Measurements from ENCODE around the gene PHACTR1.

Gene PHACTR1

GRCh38 chr6:12892151-12892550 lies 175.6 kb downstream of the PHACTR1 start:
- DNase-seq (ENCODE audit: insufficient read length, low spot score) (no peak), FAIRE-seq (no peak)

- no peak for FAIRE-seq
- no peak for DNase-seq (ENCODE audit: insufficient read length, low spot score)
Measured at GRCh38 chr6:12893036-12893435, 176.5 kb downstream of the PHACTR1 start.

- DNase-seq (ENCODE audit: insufficient read length, low spot score) (no peak), FAIRE-seq (no peak)
Measured at GRCh38 chr6:12895721-12896120, 179.2 kb downstream of the PHACTR1 start.

GRCh38 chr6:12896208-12896733 lies 179.7 kb downstream of the PHACTR1 start:
- DNase-seq (ENCODE audit: insufficient read length, low spot score) (no peak), FAIRE-seq (no peak)

- DNase-seq (ENCODE audit: insufficient read length, low spot score): no peak
- no peak for FAIRE-seq
Measured at GRCh38 chr6:12898603-12899002, 182.0 kb downstream of the PHACTR1 start.

- FAIRE-seq (no peak), DNase-seq (ENCODE audit: insufficient read length, low spot score) (no peak)
Measured at GRCh38 chr6:12899046-12899833, 182.7 kb downstream of the PHACTR1 start.

GRCh38 chr6:12903246-12903645 lies 186.7 kb downstream of the PHACTR1 start:
- FAIRE-seq (no peak), DNase-seq (ENCODE audit: insufficient read length, low spot score) (no peak)

- FAIRE-seq: no peak
- DNase-seq (ENCODE audit: insufficient read length, low spot score): no peak
Measured at GRCh38 chr6:12909833-12910232, 193.3 kb downstream of the PHACTR1 start.

- FAIRE-seq (no peak), DNase-seq (ENCODE audit: insufficient read length, low spot score) (no peak)
Measured at GRCh38 chr6:12911427-12911826, 194.9 kb downstream of the PHACTR1 start.

- no peak for DNase-seq (ENCODE audit: insufficient read length, low spot score)
Measured at GRCh38 chr6:12913201-12913600, 196.6 kb downstream of the PHACTR1 start.

GRCh38 chr6:12916006-12916405 lies 199.4 kb downstream of the PHACTR1 start:
- DNase-seq (ENCODE audit: insufficient read length, low spot score): no peak
- FAIRE-seq: no peak

More at GRCh38 chr6:12913201-12913600, 196.6 kb downstream of the PHACTR1 start:
- no peak for FAIRE-seq

- FAIRE-seq (peak; percentile 8), DNase-seq (ENCODE audit: insufficient read length, low spot score) (no peak)
Measured at GRCh38 chr6:12916420-12917136, 200.0 kb downstream of the PHACTR1 start.

GRCh38 chr6:12921467-12921866 lies 204.9 kb downstream of the PHACTR1 start:
- FAIRE-seq: no peak
- DNase-seq (ENCODE audit: insufficient read length, low spot score): no peak

- no peak for DNase-seq (ENCODE audit: insufficient read length, low spot score)
- FAIRE-seq: no peak
Measured at GRCh38 chr6:12923644-12924235, 207.2 kb downstream of the PHACTR1 start.

- DNase-seq (ENCODE audit: insufficient read length, low spot score) (no peak), FAIRE-seq (no peak)
Measured at GRCh38 chr6:12924911-12925310, 208.3 kb downstream of the PHACTR1 start.

- FAIRE-seq: no peak
- DNase-seq (ENCODE audit: insufficient read length, low spot score): no peak
Measured at GRCh38 chr6:12927746-12928145, 211.2 kb downstream of the PHACTR1 start.

- DNase-seq (ENCODE audit: insufficient read length, low spot score) (no peak), FAIRE-seq (no peak)
Measured at GRCh38 chr6:12929678-12930077, 213.1 kb downstream of the PHACTR1 start.

GRCh38 chr6:12931639-12932038 lies 215.1 kb downstream of the PHACTR1 start:
- FAIRE-seq: no peak
- DNase-seq (ENCODE audit: insufficient read length, low spot score): no peak

- FAIRE-seq (no peak), DNase-seq (ENCODE audit: insufficient read length, low spot score) (no peak)
Measured at GRCh38 chr6:12935637-12936036, 219.1 kb downstream of the PHACTR1 start.

GRCh38 chr6:12937971-12938370 lies 221.4 kb downstream of the PHACTR1 start:
- DNase-seq (ENCODE audit: insufficient read length, low spot score) (no peak), FAIRE-seq (no peak)

- DNase-seq (ENCODE audit: insufficient read length, low spot score): no peak
- no peak for FAIRE-seq
Measured at GRCh38 chr6:12939314-12939713, 222.7 kb downstream of the PHACTR1 start.
